VCaP (cell line): ENCODE results near the gene CD302.

Experiments
- H3K27ac ChIP-seq: fragments of 450-650 bp; 2 replicates; pipeline ENCODE4 v1.5.1; 2017
- CTCF ChIP-seq: fragments of 450-650 bp; conservative IDR thresholded peaks from 2 replicates; pipeline ENCODE4 v1.5.1; 2017; ENCODE audit warnings: mild to moderate bottlenecking, moderate library complexity

CD302 gene

GRCh38 chr2:159818940-159819339 is 20.9 kb upstream of the CD302 start:
- no peak for TF ChIP-seq CTCF
- H3K27ac ChIP-seq = no peak overlapping the region

- no peak for TF ChIP-seq CTCF
- H3K27ac ChIP-seq = no peak overlapping the region
Measured at GRCh38 chr2:159817283-159817682, 19.3 kb upstream of the CD302 start.

GRCh38 chr2:159811232-159811631 is 13.2 kb upstream of the CD302 start:
- TF ChIP-seq CTCF = no peak
- no peak overlapping the region for H3K27ac ChIP-seq

- TF ChIP-seq CTCF = no peak
- no peak overlapping the region for H3K27ac ChIP-seq
Measured at GRCh38 chr2:159808032-159808425, 10.0 kb upstream of the CD302 start.

- no peak overlapping the region for H3K27ac ChIP-seq
- TF ChIP-seq CTCF = peak; percentile 83
Measured at GRCh38 chr2:159807183-159808031, 9.4 kb upstream of the CD302 start.

- TF ChIP-seq CTCF = no peak
- no peak overlapping the region for H3K27ac ChIP-seq
Measured at GRCh38 chr2:159804941-159805340, 6.9 kb upstream of the CD302 start.

- TF ChIP-seq CTCF = no peak
Measured at GRCh38 chr2:159803235-159803962, 5.4 kb upstream of the CD302 start.

More at GRCh38 chr2:159803235-159803962, 5.4 kb upstream of the CD302 start:
- no peak overlapping the region for H3K27ac ChIP-seq
